GM23248 (cell line): Measurements from ENCODE around the gene NYAP2. TPM values are rescaled to one million over a fixed set of nuclear protein-coding genes. Genes with fewer than 3 reads are reported as not detected.

Experiments
- DNase-seq: peaks from one replicate; pipeline ENCODE4 v3.0.0-alpha.2; 2015
- H2AFZ ChIP-seq: fragments of 200-600 bp; sonication (generic); 2 replicates; pipeline ENCODE4 v1.6.1; 2016; ENCODE audit warnings: antibody characterized with exemption
- H3F3A ChIP-seq: fragments of 200-600 bp; sonication (generic); 2 replicates; pipeline ENCODE4 v1.6.1; 2016; ENCODE audit warnings: mild to moderate bottlenecking, antibody characterized with exemption, mixed run types; ENCODE audit not compliant: insufficient read depth
- H3K27ac ChIP-seq: fragments of 200-600 bp; sonication (generic); 2 replicates; pipeline ENCODE4 v1.5.1; 2016; ENCODE audit warnings: mild to moderate bottlenecking
- H3K27me3 ChIP-seq: fragments of 200-600 bp; sonication (generic); replicated peaks from 2 replicates; pipeline ENCODE4 v1.6.1; 2016; ENCODE audit warnings: mild to moderate bottlenecking; ENCODE audit not compliant: insufficient read depth
- H3K36me3 ChIP-seq: fragments of 200-600 bp; sonication (generic); 2 replicates; pipeline ENCODE4 v1.6.1; 2016; ENCODE audit warnings: low read depth, mild to moderate bottlenecking
- H3K4me1 ChIP-seq: fragments of 200-600 bp; sonication (generic); 2 replicates; pipeline ENCODE4 v1.6.1; 2016; ENCODE audit warnings: mild to moderate bottlenecking; ENCODE audit not compliant: insufficient read depth
- H3K4me2 ChIP-seq: fragments of 200-600 bp; sonication (generic); one replicate; pipeline ENCODE4 v1.6.1; 2016; ENCODE audit warnings: mild to moderate bottlenecking; ENCODE audit not compliant: unreplicated experiment
- H3K4me3 ChIP-seq: fragments of 200-600 bp; sonication (generic); 2 replicates; pipeline ENCODE4 v1.5.1; 2016; ENCODE audit warnings: mild to moderate bottlenecking
- H3K79me2 ChIP-seq: fragments of 200-600 bp; sonication (generic); 2 replicates; pipeline ENCODE4 v1.6.1; 2016; ENCODE audit warnings: mild to moderate bottlenecking; ENCODE audit not compliant: insufficient read depth
- H3K9ac ChIP-seq: fragments of 200-600 bp; sonication (generic); 2 replicates; pipeline ENCODE4 v1.6.1; 2016; ENCODE audit warnings: mild to moderate bottlenecking
- H3K9me2 ChIP-seq: fragments of 200-600 bp; sonication (generic); 2 replicates; pipeline ENCODE4 v1.6.1; 2016; ENCODE audit warnings: mixed run types, mild to moderate bottlenecking, moderate library complexity; ENCODE audit not compliant: insufficient read depth
- H3K9me3 ChIP-seq: fragments of 200-600 bp; sonication (generic); one replicate; pipeline ENCODE4 v1.6.1; 2017; ENCODE audit warnings: low read depth
- H4K20me1 ChIP-seq: fragments of 200-600 bp; sonication (generic); 2 replicates; pipeline ENCODE4 v1.6.0; 2016; ENCODE audit not compliant: insufficient read depth
- EZH2 ChIP-seq: fragments of 200-600 bp; sonication (generic); IDR thresholded peaks from 2 replicates; pipeline ENCODE4 v1.6.1; 2018; ENCODE audit warnings: antibody characterized with exemption, mild to moderate bottlenecking; ENCODE audit not compliant: insufficient read depth, poor library complexity, severe bottlenecking
- EZH2phosphoT487 ChIP-seq: fragments of 200-600 bp; sonication (generic); IDR thresholded peaks from 2 replicates; pipeline ENCODE4 v1.6.1; 2018; ENCODE audit warnings: antibody characterized with exemption, moderate library complexity, mild to moderate bottlenecking, low read depth; ENCODE audit not compliant: insufficient read depth
- WGBS, 2 experiments: methylation state at CpG; one replicate each; pipeline ENCODE4 v1.1.6; 2015 to 2017; ENCODE audit warnings: low lambda C conversion rate in 2 of 2, low coverage in 1 of 2; ENCODE audit errors: missing lambda C conversion rate in 2 of 2; 5-methylcytosine and 5-hydroxymethylcytosine counted together
- in situ Hi-C: fragments of 300-500 bp; cut with MboI; formaldehyde crosslinking; loops from 2 replicates; pipeline ENCODE4 v1.15.0; 2020
- polyA plus RNA-seq: library from polyadenylated mRNA; unstranded; fragments of >200 nt; fragmentation: Nextera tagmentation; extraction: Ambion mirVana; gene quantifications from 2 replicates; pipeline ENCODE4 v1.2.1, GENCODE V29; 2016
- total RNA-seq: library from RNA; depleted of rRNA; stranded (reverse); fragments of >200 nt; shearing (Covaris generic); gene quantifications from 2 replicates; pipeline ENCODE4 v1.2.3, GENCODE V29; 2014

The NYAP2 gene
- total and polyA plus RNA-seq, 2 experiments from 2014 or later, result not detected

DNA sequence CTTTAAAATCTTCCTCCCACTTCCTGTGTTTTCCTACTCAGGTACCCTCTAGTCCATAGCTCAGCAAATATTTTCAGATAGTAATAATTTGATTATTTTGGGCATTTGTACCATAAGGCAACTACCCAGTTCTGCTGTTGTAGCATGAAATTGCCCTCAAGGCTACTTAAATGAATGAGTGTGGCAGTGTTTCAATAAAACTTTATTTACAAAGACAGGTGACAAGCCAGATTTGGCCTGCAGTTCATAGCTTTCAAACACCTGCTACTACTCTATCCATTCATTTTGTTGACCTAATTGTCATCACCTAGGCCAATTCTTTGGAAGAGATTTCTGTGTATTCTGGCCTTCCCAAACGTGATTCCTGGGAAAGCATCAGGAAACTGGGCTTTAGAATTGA is 28.9 kb downstream of the NYAP2 start:
- H3K4me2 ChIP-seq, result no peak overlapping the region
- H3K27ac ChIP-seq, result no peak overlapping the region
- no peaks in the 10 kb centered on the region for H3K9me2 ChIP-seq
- no peaks in the 10 kb centered on the region for H4K20me1 ChIP-seq
- TF ChIP-seq EZH2phosphoT487, result no peak
- no peak for TF ChIP-seq EZH2
- H3K79me2 ChIP-seq, result no peaks in the 10 kb centered on the region
- WGBS, 2 experiments, result 3 to 6% methylated on average over 1 of the region's 1 CpG
- no peak overlapping the region for H3K9ac ChIP-seq
- no peaks in the 10 kb centered on the region for H3F3A ChIP-seq
- no peak for DNase-seq
- in situ Hi-C loops, result no loop called here
- no peak overlapping the region for H2AFZ ChIP-seq
- no peaks in the 10 kb centered on the region for H3K9me3 ChIP-seq
- no peaks in the 10 kb centered on the region for H3K4me1 ChIP-seq
- no peak overlapping the region for H3K4me3 ChIP-seq
- H3K27me3 ChIP-seq, result no peaks in the 10 kb centered on the region
- no peaks in the 10 kb centered on the region for H3K36me3 ChIP-seq

DNA sequence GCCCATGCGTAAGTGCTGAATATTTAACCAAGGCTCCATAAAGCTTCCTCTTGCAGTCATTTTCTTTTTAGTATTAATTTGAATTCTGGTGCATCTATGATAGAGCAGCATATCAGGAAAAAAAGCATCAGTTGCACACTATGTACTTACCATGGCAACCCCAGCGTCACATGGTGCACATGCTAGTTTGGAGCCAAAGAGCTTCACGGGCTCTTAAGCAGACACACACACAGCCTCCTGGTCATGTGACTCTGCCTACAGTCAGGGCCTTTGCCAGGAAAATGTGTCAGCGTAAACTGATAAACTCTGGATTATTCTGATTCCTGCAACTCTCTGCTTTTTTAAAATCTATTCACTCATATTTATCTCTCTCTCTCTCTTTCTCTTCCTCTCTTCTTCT is 30.2 kb downstream of the NYAP2 start:
- Histone ChIP-seq H3K36me3 (no peaks in the 10 kb centered on the region), H3K9me2 (no peaks in the 10 kb centered on the region), H2AFZ (no peak overlapping the region), H3K9me3 (no peaks in the 10 kb centered on the region), H3K4me2 (no peak overlapping the region), H3K9ac (no peak overlapping the region), H3K4me1 (no peaks in the 10 kb centered on the region), H3K4me3 (no peak overlapping the region), H4K20me1 (no peaks in the 10 kb centered on the region), H3K27ac (no peak overlapping the region), H3K79me2 (no peaks in the 10 kb centered on the region), H3K27me3 (no peaks in the 10 kb centered on the region), H3F3A (no peaks in the 10 kb centered on the region)
- TF ChIP-seq EZH2phosphoT487 (no peak), EZH2 (no peak)
- in situ Hi-C loops, result no loop called here
- peak; percentile 24 for DNase-seq
- WGBS, 2 experiments, result 26% methylated on average over 4 of the region's 4 CpGs

DNA sequence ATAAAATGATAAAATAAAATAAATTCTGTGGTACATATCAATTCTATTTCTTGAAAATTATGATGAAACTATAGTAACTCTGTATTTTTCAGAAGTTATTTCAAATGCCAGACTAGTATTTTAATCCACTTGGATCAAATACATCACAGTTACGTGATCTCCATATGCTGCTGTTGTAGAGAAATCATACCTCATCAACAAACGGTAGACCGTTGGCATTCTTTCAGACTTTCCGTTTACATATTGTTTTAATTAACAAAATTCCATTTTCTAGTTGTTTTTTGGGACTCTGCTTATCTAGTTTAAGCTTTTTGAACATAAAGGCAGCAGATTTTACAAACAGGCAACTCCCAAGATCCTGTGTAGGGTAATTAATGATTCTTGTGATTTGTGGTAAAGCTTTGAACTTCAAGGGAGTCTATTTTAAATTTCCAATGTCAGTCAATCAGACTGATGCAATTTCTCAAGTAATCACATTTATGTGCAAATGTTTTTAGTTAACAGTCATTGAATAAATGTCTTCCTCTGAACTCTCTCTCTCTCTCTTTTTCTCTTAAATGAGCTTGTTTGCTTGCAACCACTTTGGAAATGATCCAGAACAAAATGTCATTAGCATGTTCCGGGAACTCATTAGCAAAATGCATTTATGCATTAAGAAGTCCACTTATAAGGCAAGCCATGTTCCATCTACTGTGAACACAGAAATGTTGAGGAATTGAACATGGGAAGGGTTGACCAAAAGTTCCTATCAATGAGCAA is 31.8 kb downstream of the NYAP2 start:
- H3K27me3 ChIP-seq, result no peaks in the 10 kb centered on the region
- H3K9me2 ChIP-seq, result no peaks in the 10 kb centered on the region
- no peak overlapping the region for H3K9ac ChIP-seq
- no peak for DNase-seq
- WGBS, 2 experiments, result 9 to 15% methylated on average over 5 of the region's 5 CpGs
- H3K79me2 ChIP-seq, result no peaks in the 10 kb centered on the region
- H3K36me3 ChIP-seq, result no peaks in the 10 kb centered on the region
- TF ChIP-seq EZH2phosphoT487 (no peak), EZH2 (no peak)
- H3K4me2 ChIP-seq, result no peak overlapping the region
- H3K4me1 ChIP-seq, result no peaks in the 10 kb centered on the region
- H3K4me3 ChIP-seq, result no peak overlapping the region
- no peaks in the 10 kb centered on the region for H3K9me3 ChIP-seq
- H3K27ac ChIP-seq, result no peak overlapping the region
- no peaks in the 10 kb centered on the region for H3F3A ChIP-seq
- in situ Hi-C loops, result no loop called here
- H4K20me1 ChIP-seq, result no peaks in the 10 kb centered on the region
- no peak overlapping the region for H2AFZ ChIP-seq

DNA sequence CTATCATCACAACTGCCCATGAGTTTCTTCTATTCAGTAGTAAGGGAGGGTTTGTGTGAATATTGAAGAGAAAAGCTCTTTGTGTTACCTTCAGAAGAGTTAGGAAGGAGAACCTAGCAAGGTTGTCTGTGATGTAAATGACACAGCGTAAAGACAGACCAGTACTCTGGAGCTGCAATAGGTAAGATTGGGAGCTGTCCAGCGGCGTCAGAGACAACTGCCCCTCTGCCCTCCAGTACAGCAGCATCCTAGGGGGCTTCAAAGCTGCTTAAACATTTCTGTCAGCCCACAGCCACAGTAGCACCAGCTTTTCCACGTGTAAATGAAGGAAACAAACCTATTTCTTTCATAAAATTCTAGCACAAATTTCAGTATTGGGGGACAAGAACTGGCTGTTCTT is 34.5 kb downstream of the NYAP2 start:
- no peak for DNase-seq
- no peaks in the 10 kb centered on the region for H3F3A ChIP-seq
- 21 to 25% methylated on average over 4 of the region's 4 CpGs for WGBS, 2 experiments
- H3K36me3 ChIP-seq, result no peaks in the 10 kb centered on the region
- no peak overlapping the region for H2AFZ ChIP-seq
- TF ChIP-seq EZH2 (no peak), EZH2phosphoT487 (no peak)
- in situ Hi-C loops, result no loop called here
- no peaks in the 10 kb centered on the region for H3K4me1 ChIP-seq
- H3K27ac ChIP-seq, result no peak overlapping the region
- H3K9me2 ChIP-seq, result no peaks in the 10 kb centered on the region
- H3K4me2 ChIP-seq, result no peak overlapping the region
- H3K4me3 ChIP-seq, result no peak overlapping the region
- H3K27me3 ChIP-seq, result no peaks in the 10 kb centered on the region
- H4K20me1 ChIP-seq, result no peaks in the 10 kb centered on the region
- H3K9ac ChIP-seq, result no peak overlapping the region
- no peaks in the 10 kb centered on the region for H3K9me3 ChIP-seq
- H3K79me2 ChIP-seq, result no peaks in the 10 kb centered on the region
